Measurements from ENCODE around the gene CXCL8. TPM values are rescaled to one million over a fixed set of nuclear protein-coding genes. Genes with fewer than 3 reads are reported as not detected.
"Not testable (repeated sequence)": the region's sequence is repeated elsewhere in the genome, so short reads cannot be mapped to it uniquely, and the experiment has no call there.

CXCL8 gene
- total RNA-seq, 1 donor from 2014 or later = 11.8 TPM

- intact Hi-C loops (cut with micrococcal nuclease) = no loop called here
- no peaks in the 10 kb centered on the region for H3K4me1 Mint-ChIP-seq
- H3K36me3 Mint-ChIP-seq (ENCODE audit: low read depth) = no peaks in the 10 kb centered on the region
- H3K4me3 Mint-ChIP-seq = no peak overlapping the region
- no peak for DNase-seq
- H3K27me3 Mint-ChIP-seq = peaks cover 2% of the 10 kb centered on the region
- H3K9me3 Mint-ChIP-seq = no peaks in the 10 kb centered on the region
- H3K27ac Mint-ChIP-seq = no peak overlapping the region
Observed at GRCh38 chr4:73765296-73765695, 24.9 kb downstream of the CXCL8 start.

GRCh38 chr4:73770917-73771316, 30.5 kb downstream of the CXCL8 start:
- no peak overlapping the region for H3K27ac Mint-ChIP-seq
- H3K9me3 Mint-ChIP-seq = no peaks in the 10 kb centered on the region
- no peaks in the 10 kb centered on the region for H3K27me3 Mint-ChIP-seq
- intact Hi-C loops (cut with micrococcal nuclease) = no loop called here
- no peak for DNase-seq
- H3K4me1 Mint-ChIP-seq = no peaks in the 10 kb centered on the region
- H3K4me3 Mint-ChIP-seq = no peak overlapping the region
- no peaks in the 10 kb centered on the region for H3K36me3 Mint-ChIP-seq (ENCODE audit: low read depth)

GRCh38 chr4:73772363-73772762, 32.0 kb downstream of the CXCL8 start:
- Mint-ChIP-seq H3K4me3 (no peak overlapping the region), H3K27me3 (no peaks in the 10 kb centered on the region), H3K27ac (no peak overlapping the region), H3K9me3 (no peaks in the 10 kb centered on the region), H3K4me1 (no peaks in the 10 kb centered on the region), H3K36me3 (ENCODE audit: low read depth) (no peaks in the 10 kb centered on the region)
- no peak for DNase-seq
- intact Hi-C loops (cut with micrococcal nuclease) = no loop called here

GRCh38 chr4:73774406-73774805, 34.0 kb downstream of the CXCL8 start:
- H3K4me3 Mint-ChIP-seq; H3K27ac Mint-ChIP-seq; DNase-seq; H3K36me3 Mint-ChIP-seq (ENCODE audit: low read depth); intact Hi-C loops (cut with micrococcal nuclease); H3K4me1 Mint-ChIP-seq; H3K27me3 Mint-ChIP-seq; H3K9me3 Mint-ChIP-seq: not testable (repeated sequence)

GRCh38 chr4:73776321-73776729, 36.0 kb downstream of the CXCL8 start:
- no peak overlapping the region for H3K27ac Mint-ChIP-seq

GRCh38 chr4:73777612-73778011, 37.2 kb downstream of the CXCL8 start:
- Mint-ChIP-seq H3K27me3 (no peaks in the 10 kb centered on the region), H3K9me3 (no peaks in the 10 kb centered on the region), H3K4me1 (no peaks in the 10 kb centered on the region), H3K27ac (no peak overlapping the region), H3K4me3 (no peak overlapping the region), H3K36me3 (ENCODE audit: low read depth) (no peaks in the 10 kb centered on the region)
- no peak for DNase-seq
- intact Hi-C loops (cut with micrococcal nuclease) = no loop called here

More at GRCh38 chr4:73776321-73776729, 36.0 kb downstream of the CXCL8 start:
- Mint-ChIP-seq H3K27me3 (no peaks in the 10 kb centered on the region), H3K9me3 (no peaks in the 10 kb centered on the region), H3K4me3 (no peak overlapping the region), H3K4me1 (no peaks in the 10 kb centered on the region), H3K36me3 (ENCODE audit: low read depth) (no peaks in the 10 kb centered on the region)
- intact Hi-C loops (cut with micrococcal nuclease) = no loop called here
- DNase-seq = no peak

- Mint-ChIP-seq H3K27me3 (peaks cover 4% of the 10 kb centered on the region), H3K9me3 (no peaks in the 10 kb centered on the region), H3K4me1 (no peaks in the 10 kb centered on the region), H3K4me3 (no peak overlapping the region), H3K36me3 (ENCODE audit: low read depth) (no peaks in the 10 kb centered on the region), H3K27ac (no peak overlapping the region)
- intact Hi-C loops (cut with micrococcal nuclease) = no loop called here
- no peak for DNase-seq
Observed at GRCh38 chr4:73780243-73780642, 39.9 kb downstream of the CXCL8 start.

GRCh38 chr4:73780834-73781233, 40.5 kb downstream of the CXCL8 start:
- no peaks in the 10 kb centered on the region for H3K9me3 Mint-ChIP-seq
- no peaks in the 10 kb centered on the region for H3K4me1 Mint-ChIP-seq
- intact Hi-C loops (cut with micrococcal nuclease) = no loop called here
- H3K27ac Mint-ChIP-seq = no peak overlapping the region
- peaks cover 4% of the 10 kb centered on the region for H3K27me3 Mint-ChIP-seq
- no peak for DNase-seq
- H3K4me3 Mint-ChIP-seq = no peak overlapping the region
- no peaks in the 10 kb centered on the region for H3K36me3 Mint-ChIP-seq (ENCODE audit: low read depth)

GRCh38 chr4:73788411-73788810, 48.0 kb downstream of the CXCL8 start:
- DNase-seq = no peak
- H3K9me3 Mint-ChIP-seq = no peaks in the 10 kb centered on the region
- H3K4me3 Mint-ChIP-seq = no peak overlapping the region
- no peak overlapping the region for H3K27ac Mint-ChIP-seq
- no peaks in the 10 kb centered on the region for H3K36me3 Mint-ChIP-seq (ENCODE audit: low read depth)
- H3K4me1 Mint-ChIP-seq = no peaks in the 10 kb centered on the region
- H3K27me3 Mint-ChIP-seq = peaks cover 11% of the 10 kb centered on the region
- intact Hi-C loops (cut with micrococcal nuclease) = no loop called here

Other genes starting within 250 kb of the CXCL8 start
- gene RASSF6, start 120.1 kb upstream of the CXCL8 start, total RNA-seq = not detected in 2 replicates
- not detected in 2 replicates for gene CXCL6, start 96.1 kb downstream of the CXCL8 start, total RNA-seq
- gene PF4V1, start 112.7 kb downstream of the CXCL8 start, total RNA-seq = not detected in 2 replicates
- gene CXCL1, start 128.8 kb downstream of the CXCL8 start, total RNA-seq = not detected in 2 replicates
- gene PF4, start 241.5 kb downstream of the CXCL8 start, total RNA-seq = not detected in 2 replicates
- not detected in 2 replicates for gene PPBP, start 247.6 kb downstream of the CXCL8 start, total RNA-seq